GM21367 (cell line): ENCODE measurements around the gene TENM3.

ENCODE experiments used
- ATAC-seq: cut with Tn5 transposase; IDR thresholded peaks from one replicate; pipeline ENCODE4 v1.9.1; 2021; ENCODE audit not compliant: unreplicated experiment

The TENM3 gene

DNA sequence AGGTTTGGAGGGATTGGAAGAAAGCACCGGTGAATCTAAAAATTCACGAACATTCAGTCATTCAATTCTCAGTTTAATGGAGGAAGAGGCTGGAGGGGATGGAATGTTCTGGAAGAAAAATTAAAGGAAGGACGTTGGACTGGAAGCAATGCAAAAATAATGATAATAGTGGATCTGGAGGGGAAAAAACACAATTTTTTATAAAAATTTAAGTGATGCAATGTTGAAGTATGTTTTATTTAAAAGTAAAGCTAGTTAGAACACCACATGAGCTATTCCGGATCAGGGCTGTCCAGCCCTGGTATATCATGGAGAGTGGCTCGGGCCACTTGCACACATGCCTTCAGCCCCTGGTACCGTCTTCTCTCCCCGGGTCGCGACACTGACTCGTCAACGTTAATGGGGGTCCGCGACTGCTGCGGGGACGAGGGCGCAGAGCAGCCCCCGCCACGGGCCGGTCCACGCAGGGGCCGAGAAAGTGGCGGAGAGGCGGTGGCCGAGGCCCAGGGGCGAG lies 204.6 kb downstream of the TENM3 start:
- ATAC-seq = no peak

DNA sequence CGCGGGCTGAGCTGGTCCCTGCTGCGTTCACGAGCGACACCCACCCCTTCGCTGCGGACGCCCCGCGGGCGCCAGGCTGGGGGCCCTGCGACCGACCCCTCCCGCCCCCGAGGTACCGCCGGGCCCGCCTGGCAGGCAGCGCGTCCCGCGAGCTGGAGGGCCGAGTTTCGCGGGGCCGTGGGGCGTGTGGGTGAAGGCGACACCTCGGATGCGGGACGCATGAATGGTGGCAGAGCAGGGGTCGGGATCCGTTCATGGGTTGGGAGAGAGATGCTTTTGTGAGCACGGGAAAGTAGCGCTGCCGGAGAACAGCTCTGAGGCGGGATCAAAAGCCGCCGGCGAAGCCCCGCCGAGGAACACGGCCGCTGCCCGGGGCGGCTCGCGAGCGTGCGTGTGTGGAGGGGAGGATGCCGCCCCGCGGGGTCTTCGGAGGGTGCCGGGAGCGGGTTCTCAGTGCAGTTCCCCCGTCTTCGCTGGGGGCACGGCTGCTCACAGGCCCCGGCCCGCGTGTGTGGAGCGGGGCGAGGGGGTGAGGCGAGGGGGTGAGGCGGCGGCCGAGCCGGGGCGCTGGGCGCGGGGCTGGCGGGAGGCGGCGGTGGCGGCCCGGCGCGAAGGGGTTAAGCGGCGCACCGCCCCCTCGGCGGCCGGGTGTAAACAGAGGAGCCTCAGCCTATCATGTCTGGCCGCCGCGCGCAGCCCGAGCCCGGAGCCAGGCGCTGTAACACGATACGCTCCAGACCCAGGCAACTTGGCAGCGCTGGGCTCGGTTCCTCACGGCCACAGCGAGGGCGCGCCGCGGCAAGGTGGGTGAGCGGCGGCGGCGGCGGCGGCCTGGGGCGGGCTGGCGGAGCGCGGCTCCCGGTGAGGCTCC lies 205.3 kb downstream of the TENM3 start:
- peak; percentile 90 for ATAC-seq

DNA sequence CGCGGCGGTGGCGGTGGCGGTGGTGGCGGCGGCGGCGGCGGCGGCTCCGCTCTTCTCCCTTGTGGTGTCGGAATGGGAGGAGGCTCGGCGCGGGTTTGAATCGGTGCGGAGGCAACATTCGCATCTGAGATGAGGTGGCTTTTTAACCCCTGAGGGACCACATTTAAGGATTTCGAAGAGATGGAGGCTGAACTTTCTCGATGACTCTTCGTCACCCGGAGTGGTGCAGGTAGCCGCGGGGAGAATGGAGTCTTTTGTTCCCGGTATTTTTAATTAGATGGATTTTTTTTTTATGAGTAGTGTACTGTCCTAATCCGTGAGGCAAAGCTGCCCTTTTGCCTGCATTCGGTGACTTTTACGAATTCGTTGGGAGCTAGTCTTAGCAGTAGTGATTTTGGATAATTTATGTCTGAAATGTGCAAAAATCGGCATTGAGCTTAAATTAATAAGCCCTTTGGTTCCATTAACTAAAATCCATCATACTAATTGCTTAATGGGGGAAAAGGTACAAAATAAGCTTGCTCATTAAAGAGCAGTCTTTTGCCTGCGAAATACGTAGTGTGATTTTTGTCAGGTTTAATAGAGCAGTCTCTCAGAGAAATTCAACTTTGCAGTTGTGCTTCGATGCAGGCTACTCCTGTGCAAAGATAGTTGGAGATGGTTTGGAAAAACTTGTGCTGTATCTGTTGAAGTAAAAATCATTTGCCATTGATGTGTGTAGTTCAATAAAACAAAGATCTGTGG lies 206.2 kb downstream of the TENM3 start:
- no peak for ATAC-seq

DNA sequence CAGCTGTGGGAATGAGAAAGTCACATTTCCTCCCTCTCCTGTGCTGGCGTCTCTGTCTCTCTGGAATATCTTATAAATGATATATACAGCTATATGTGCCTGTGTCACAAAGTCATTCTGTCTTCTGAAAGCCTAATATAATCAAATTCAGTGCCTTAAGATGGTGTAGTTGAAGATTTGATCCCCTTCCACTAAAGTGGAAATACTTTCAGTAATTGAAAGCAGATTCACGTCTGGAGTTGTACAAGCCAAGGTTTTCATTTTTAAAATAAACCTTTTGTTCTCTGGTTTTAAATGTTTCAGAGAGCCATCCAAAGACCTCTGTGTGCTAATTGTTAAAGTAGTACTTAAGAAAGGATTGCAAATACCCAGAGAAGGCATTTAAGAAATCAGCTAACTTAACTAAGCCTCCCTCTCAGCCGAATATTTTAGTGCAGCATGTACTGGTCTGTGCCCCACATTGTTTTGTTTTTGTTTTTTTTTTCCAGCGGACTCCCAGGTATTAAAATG lies 206.8 kb downstream of the TENM3 start:
- no peak for ATAC-seq

DNA sequence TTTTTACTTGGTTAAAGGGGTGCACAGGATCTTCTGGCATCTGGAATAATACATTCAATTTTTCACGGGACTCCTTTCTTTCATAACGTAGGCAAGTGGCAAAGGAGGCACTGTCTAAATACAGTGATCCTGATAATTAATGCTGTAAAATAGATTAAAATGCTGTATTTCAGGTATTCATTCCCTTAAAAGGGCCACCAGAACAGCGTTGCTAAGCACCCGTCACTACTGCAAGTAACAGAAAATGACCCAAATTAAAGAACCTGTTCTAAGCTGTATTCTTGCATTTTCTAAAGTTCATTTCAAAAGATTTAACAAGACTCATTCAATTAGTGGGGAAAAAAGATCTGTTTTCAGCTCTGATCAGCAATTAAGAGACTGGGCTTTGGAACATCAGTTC lies 208.2 kb downstream of the TENM3 start:
- no peak for ATAC-seq

DNA sequence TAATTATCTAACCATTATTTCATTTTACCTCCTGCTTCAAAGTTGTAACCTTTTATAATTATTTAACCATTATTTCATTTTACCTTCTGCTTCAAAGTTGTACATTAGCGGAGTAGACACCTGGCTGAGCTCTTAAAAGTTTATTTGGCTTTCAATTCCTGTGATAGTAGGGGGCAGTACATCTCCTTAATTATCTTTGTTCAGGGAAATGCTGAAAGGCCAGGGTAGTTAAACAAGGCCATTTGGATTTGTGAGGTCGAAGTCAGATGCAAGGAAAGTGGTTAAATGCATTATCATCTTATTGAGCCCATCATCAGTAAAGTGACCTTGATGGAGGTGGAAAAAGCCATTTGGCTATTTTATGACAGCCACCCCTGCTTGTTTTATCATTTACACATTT lies 210.6 kb downstream of the TENM3 start:
- no peak for ATAC-seq

DNA sequence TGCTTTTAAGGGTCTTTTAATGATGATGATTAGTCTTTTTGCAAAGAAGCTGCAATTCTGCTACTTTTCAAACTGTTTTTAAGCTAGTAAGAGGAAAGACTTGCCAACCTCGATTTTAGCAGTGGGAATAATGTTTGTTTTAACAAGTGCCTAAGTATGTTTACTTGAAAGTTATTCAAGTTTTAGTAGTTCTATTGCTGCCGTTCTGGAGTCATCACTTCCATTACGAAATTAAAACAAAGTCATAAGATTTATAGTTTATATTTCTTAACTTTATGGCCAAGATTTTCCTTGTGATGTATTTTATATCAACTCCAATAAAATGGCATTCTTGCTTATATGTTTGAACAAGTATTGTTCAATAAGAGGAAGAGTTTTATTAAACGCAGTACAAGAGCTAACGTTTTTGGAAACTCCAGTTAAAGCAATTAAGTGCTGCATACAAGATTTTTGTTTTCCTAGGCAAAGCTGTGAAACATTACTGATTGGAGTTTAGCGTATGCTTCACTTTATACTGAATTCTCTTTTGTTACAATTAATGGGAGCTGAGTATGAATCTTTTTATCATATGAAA lies 211.3 kb downstream of the TENM3 start:
- no peak for ATAC-seq

DNA sequence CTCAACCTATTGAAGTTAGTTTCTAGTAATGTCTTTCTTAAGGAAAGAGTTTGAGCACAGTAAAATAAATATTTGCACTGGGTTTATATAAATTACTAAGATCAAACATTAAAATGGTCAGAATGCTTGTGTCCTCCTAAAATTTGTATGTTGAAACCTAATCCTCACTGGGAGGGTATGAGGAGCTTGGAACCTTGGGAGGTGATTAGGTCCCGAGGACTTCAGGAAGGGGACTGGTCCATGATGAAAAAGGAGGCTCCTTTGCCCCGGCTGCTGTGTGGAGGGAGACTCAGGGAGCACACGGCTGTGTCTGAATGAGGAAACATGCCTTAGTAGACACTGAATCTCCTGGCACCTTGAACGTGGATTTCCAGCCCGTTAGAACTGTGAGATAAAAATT lies 221.9 kb downstream of the TENM3 start:
- ATAC-seq = no peak

DNA sequence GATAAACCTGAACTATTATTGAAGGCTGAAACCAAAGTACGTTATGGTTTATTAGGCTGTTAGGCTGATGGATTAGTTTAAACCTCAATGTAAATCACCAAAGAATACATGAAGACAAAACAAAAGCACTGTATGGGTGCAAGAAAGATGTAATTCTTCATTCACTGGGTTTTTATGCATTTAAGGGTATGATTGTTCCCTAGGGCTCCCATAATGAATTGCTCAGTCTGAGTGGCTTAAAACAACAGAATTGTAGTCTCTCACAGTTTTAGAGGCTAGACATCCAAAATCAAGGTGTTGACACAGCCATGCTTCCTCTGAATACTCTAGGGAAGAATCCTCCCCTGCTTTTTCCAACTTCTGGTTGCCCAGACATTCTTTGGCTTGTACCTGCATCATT lies 222.8 kb downstream of the TENM3 start:
- no peak for ATAC-seq

DNA sequence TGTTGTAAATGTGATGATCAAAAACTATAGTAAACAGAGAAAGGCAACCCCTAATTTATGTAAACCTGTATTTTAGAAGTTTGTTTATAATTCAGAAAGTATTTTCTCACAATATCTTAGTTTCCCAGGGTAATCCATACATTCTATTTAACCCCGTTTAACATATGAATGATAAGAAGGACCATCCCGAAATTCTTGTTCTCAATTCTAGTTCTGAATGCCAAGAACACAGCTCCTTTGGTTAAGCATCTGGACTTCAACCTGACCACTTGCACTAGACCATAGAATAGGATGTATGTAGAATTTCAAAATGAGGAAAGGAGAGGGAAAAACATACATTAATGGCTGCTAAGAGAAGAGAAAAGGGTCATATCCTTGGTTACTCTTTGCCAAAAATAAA lies 227.0 kb downstream of the TENM3 start:
- no peak for ATAC-seq

DNA sequence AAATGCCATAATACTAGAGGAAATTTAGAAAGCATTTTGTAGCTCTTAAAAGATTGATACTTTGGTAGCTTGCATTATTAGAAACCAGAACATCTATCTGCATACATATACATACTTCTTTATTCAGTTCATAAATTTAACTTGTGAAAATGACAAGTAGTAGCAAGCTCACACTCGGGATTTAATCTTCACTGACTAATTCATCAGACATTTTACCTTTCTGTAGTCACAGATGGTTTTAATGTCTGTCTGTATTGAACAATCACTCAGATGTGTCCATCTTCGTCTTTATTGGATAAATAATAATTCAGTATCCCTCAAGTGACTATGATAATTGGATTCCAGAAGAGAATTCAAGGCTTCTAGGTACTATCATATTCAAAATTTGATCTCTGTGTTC lies 232.3 kb downstream of the TENM3 start:
- no peak for ATAC-seq

DNA sequence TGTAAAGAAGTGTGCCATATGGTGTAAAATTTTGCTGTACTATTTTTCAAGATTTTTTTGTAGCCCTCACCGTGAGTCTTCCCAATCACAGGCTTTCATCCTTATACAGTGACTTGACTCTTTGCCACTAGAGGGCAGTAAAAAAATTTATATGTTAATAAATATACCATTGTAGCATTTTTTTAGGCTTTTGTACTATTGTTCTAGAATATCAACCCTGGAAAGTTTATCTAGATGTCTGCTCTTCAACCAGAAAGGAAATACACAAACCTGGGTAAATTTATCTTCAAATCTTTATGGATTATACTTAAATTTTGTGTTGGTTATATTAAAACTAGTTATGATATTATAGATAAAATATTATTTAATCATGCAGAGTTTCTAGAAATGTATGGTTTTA lies 235.3 kb downstream of the TENM3 start:
- ATAC-seq = no peak

DNA sequence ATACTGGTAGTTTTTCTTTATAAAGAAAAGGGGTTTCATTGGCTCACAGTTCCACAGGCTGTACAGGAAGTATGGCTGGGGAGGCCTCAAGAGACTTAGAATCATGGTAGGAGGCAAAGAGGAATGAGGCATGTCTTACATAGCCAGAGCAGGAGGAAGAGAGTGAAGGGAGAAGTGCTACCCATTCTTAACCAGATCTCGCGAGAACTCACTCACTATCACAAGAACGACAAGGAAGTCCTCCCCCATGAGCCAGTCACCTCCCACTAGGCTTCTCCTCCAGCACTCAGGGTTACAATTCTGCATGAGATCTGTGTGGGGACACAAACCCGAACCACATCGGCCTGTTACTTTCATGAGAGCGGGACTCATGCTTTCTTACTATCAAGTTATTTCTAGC lies 240.5 kb downstream of the TENM3 start:
- no peak for ATAC-seq

DNA sequence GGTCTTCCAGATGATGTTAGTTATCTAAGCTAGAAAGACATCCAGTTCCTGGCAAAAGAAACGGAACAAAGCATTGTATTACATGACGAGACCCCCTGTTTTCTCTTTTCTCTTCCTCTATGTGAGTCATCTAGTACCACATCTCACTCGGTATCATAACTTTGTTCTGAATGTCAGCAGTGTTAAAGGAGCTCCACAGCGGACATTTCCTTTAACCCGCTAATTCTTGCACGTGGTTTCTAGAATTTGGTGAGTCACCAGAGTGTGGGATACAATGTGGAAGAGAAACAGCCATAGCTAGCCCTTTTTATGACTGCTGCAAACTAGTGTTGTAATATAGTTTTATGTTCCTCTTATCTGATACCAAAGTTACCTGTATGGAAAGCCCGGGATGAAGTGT lies 243.7 kb downstream of the TENM3 start:
- no peak for ATAC-seq

DNA sequence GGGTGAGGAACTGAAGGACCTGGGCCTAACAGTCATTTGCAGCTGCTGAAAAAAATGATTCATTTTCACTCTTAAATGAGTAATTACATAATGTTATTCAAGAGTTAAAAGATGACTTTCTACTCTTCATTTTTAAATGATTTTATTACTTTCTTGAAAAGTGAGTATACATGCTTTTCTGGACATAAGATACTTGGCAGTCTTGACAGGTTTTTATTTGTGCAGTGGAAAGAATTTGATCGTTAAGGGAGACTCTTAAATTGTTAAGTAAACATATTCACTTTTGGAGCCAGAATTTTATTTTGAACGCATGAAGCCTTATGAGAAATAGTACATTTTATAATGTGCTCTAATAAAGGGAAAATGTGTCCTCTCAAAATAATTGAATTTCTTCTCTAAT lies 245.7 kb downstream of the TENM3 start:
- ATAC-seq = no peak

DNA sequence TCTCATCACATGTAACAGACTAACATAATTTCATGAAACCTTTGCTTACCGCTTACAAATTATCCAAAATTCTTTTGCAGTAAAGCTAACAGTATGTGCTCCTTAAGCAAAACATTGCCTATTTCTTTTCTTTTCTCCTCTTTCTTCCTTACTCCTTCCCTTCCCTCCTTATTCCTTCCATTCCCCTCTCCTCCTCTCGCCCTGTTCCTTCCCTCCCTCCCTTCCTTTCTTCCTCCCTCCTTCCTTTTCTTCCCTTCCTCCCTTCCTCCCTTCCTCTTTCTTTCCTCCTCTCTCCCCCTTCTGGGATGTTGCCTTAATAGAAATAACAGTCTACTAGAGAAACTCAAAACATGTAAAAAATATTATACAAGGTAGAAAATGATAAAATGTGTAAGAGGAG lies 246.4 kb downstream of the TENM3 start:
- ATAC-seq = no peak

DNA sequence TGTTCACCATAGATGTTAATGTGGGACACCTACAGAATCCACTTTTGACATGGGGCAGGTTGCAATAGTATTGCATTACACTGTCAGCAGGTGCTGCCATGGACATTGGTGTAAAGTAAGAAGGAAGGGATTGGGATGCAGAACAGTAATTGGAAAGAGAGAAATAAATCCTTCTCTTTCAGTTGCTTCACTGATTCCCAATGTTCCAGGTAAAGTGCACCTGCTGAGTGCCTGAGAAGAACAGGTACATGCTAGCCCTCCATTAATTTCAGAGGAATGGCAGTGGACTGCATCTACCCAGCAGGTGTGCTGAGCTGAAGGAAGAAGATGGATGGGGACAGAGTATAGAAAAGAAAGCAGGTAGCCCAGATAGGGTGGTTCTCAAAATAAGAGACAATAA lies 248.5 kb downstream of the TENM3 start:
- ATAC-seq = no peak

DNA sequence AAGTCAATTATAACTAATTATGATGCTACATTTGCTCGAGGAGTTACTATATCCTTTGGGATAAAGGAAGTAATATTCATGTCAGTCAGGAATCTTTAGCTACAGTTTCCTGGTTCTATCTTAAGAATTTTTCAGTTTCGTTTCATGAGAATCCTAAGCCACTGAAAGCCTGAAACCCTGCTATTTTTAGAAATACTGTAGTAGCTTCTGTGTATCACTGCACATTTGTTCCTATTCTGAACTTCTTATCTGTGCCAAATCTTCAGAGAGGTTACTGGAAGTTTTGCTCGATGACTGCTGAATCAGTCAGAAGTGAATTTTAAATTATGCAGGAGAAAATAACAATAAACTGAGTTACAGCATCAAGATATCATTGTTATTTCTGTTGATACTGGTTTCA lies 249.2 kb downstream of the TENM3 start:
- ATAC-seq = peak; percentile 63

DNA sequence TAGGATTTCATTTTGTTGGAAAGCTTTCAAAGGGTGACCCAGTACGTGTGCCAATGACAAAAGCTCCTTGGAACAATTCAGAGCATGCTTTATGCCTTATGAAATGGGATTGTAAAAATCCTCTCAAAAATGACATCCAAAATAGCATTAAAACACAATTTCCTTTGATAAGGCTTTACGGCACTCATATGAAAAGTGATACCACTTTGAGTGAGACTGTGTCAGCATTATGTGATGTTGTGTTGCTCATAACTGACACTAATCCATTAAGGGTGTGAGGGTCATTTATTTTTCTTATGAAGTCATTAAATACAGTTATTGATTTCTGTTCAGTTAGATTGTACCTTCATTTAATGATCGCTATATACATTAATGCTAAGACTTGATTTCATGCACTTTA lies 250.2 kb downstream of the TENM3 start:
- no peak for ATAC-seq

DNA sequence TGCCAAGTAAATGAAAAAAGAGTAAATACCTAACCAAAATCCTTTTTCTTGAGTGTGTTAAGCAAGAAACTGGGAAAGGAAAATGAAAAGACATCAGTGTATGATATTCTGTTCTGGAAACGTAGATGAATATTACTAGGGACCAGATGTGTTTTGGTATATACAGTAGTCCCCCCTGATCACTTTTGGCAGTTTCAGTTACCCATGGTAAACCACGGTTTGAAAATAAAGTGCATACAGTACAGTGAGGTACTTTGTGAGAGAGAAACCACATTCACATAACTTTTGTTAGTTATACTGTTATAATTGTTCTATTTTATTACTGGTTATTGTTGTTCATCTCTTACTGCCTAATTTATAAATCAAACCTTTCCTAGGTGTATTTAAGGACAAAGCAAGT lies 250.9 kb downstream of the TENM3 start:
- peak; percentile 56 for ATAC-seq

DNA sequence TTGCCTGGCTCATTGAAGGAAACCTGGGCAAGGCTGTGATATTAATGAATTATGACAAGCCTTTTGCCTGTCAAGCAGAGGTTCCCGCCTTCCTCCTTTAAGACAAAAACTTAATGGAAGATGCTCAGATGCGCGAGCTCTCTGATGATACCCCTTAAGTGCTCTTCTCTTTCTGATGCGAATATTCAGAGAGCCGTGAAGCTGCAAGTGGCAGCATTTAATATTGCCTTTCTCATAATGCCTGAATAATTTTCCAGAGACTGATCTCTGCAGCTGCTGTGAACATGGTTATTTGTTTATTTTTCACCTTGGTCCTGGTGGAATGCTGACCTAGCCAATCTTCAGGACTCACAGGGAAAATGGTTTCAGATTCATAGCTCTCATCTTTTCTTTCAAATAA lies 251.8 kb downstream of the TENM3 start:
- ATAC-seq = no peak
